VCaP (cell line): ENCODE measurements around the gene ARFIP1.
A peak's percentile ranks its signal among the peaks of the same experiment; 100 is the strongest.

ENCODE experiments used
- H3K27ac ChIP-seq: fragments of 450-650 bp; 2 replicates; pipeline ENCODE4 v1.5.1; 2017
- CTCF ChIP-seq: fragments of 450-650 bp; conservative IDR thresholded peaks from 2 replicates; pipeline ENCODE4 v1.5.1; 2017; ENCODE audit warnings: mild to moderate bottlenecking, moderate library complexity

The ARFIP1 gene

GRCh38 chr4:152920768-152921167 lies 141.0 kb downstream of the ARFIP1 start:
- no peak overlapping the region for H3K27ac ChIP-seq
- no peak for TF ChIP-seq CTCF

- no peak for TF ChIP-seq CTCF
- no peak overlapping the region for H3K27ac ChIP-seq
These were observed 141.5 kb downstream of the ARFIP1 start for GRCh38 chr4:152921284-152921683.

GRCh38 chr4:152925851-152926250 lies 146.1 kb downstream of the ARFIP1 start:
- no peak for TF ChIP-seq CTCF
- H3K27ac ChIP-seq = no peak overlapping the region

GRCh38 chr4:152926959-152927358 lies 147.2 kb downstream of the ARFIP1 start:
- H3K27ac ChIP-seq = no peak overlapping the region
- no peak for TF ChIP-seq CTCF

GRCh38 chr4:152927737-152928136 lies 148.0 kb downstream of the ARFIP1 start:
- TF ChIP-seq CTCF = no peak
- H3K27ac ChIP-seq = no peak overlapping the region

GRCh38 chr4:152928286-152928685 lies 148.5 kb downstream of the ARFIP1 start:
- no peak for TF ChIP-seq CTCF
- no peak overlapping the region for H3K27ac ChIP-seq

GRCh38 chr4:152929888-152930287 lies 150.1 kb downstream of the ARFIP1 start:
- no peak for TF ChIP-seq CTCF
- H3K27ac ChIP-seq = peak overlapping the region; percentile 51

GRCh38 chr4:152935143-152935542 lies 155.4 kb downstream of the ARFIP1 start:
- peak overlapping the region; percentile 93 for H3K27ac ChIP-seq
- TF ChIP-seq CTCF = no peak
